Heart right ventricle (tissue), 16 donors: ENCODE results near the gene SSBP3. TPM values are rescaled to one million over a fixed set of nuclear protein-coding genes. Genes with fewer than 3 reads are reported as not detected.

Experiments used
- ATAC-seq, 8 donors: fragments of 200-7000 bp; cut with Tn5 transposase; one replicate each; pipeline ENCODE4 v1.9.1; 2020; ENCODE audit warnings: mild to moderate bottlenecking in 8 of 8, moderate library complexity in 8 of 8, moderate number of reproducible peaks in 1 of 8
- DNase-seq, 2 donors: peaks; one replicate each; pipeline ENCODE4 v3.0.0-alpha.2; 2020
- H3K27ac ChIP-seq, 10 donors: fragments of 200-600 bp; sonication (generic) in 2 of 10; one replicate each; pipeline versions ENCODE4 v1.5.0 to v1.8.0; 2020 to 2022; ENCODE audit warnings: mild to moderate bottlenecking in 3 of 10
- H3K27me3 ChIP-seq, 7 donors: fragments of 200-600 bp; one replicate each; pipeline ENCODE4 v1.8.0; 2021 to 2022; ENCODE audit warnings: mild to moderate bottlenecking in 2 of 7
- H3K36me3 ChIP-seq, 9 donors: fragments of 200-600 bp; sonication (generic) in 1 of 9; one replicate each; pipeline versions ENCODE4 v1.5.0 to v1.8.0; 2020 to 2022; ENCODE audit warnings: mild to moderate bottlenecking in 2 of 9
- H3K4me1 ChIP-seq, 9 donors: fragments of 200-600 bp; sonication (generic) in 1 of 9; one replicate each; pipeline versions ENCODE4 v1.5.0 to v1.8.0; 2020 to 2022; ENCODE audit warnings: mild to moderate bottlenecking in 4 of 9
- H3K4me3 ChIP-seq, 10 donors: fragments of 200-600 bp; sonication (generic) in 2 of 10; one replicate each; pipeline versions ENCODE4 v1.5.0 to v1.8.0; 2020 to 2022; ENCODE audit warnings: mild to moderate bottlenecking in 7 of 10, moderate library complexity in 2 of 10
- H3K9me3 ChIP-seq, 11 donors: fragments of 200-600 bp in 10 of 11; sonication (generic) in 2 of 11; one replicate each; pipeline versions ENCODE4 v1.5.0 to v1.8.0; 2013 to 2022; ENCODE audit warnings: mild to moderate bottlenecking in 2 of 11, control low read depth in 1 of 11, moderate library complexity in 1 of 11
- WGBS, 2 donors: extraction: QIAGEN DNeasy Blood & Tissue Kit; methylation state at CpG; one replicate each; pipeline ENCODE4 v1.1.7; 2013; ENCODE audit warnings: inconsistent platforms in 1 of 2; 5-methylcytosine and 5-hydroxymethylcytosine counted together
- intact Hi-C, 10 donors: fragments of 100-400 bp; cut with DNase I; formaldehyde crosslinking; loops; one replicate each; pipeline versions ENCODE4 v1.11.1 to v1.14.2; 2022
- polyA plus RNA-seq, 2 donors: library from polyadenylated mRNA; stranded (reverse); fragments of 200-250 nt; gene quantifications; one replicate each; pipeline ENCODE4 v1.2.3, GENCODE V29; 2013
- total RNA-seq, 10 donors: library from RNA; stranded (reverse); fragmentation: NEBNext Ultra II Directional in 3 of 10; extraction: Animal tissue kit (Norgen Biotek cat#: 25700) in 3 of 10; gene quantifications; one replicate each; pipeline versions ENCODE4 v1.2.1 to v1.2.4, GENCODE V29; 2021 to 2023
- TF ChIP-seq, protein P1 (sequence below), 9 donors: fragments of 200-600 bp; sonication (generic) in 2 of 9; IDR thresholded peaks; one replicate each; pipeline versions ENCODE4 v1.5.0 to v1.8.0; 2021 to 2022; ENCODE audit warnings: antibody characterized with exemption in 9 of 9, mild to moderate bottlenecking in 5 of 9, moderate library complexity in 1 of 9
- donor health status: Arrhythmogenic right ventricular cardiomyopathy.
- donor health status: ischemic (EF 13 %, LVEDD 7.1; RV severe dilation, severe dysfunction).
- donor health status: healthy with polysubstance abuse.
- donor health status: DM: no; HTN: yes; CAD: no.
- donor health status: DM: no; HTN: no; CAD: no.
- donor health status: ischemic (EF 25% LVEDD 6.9; RV normal size, moderate dysfunction).
- donor health status: ischemic (EF 25% LVEDD 5.7; RV mildly dilated, moderate dysfunction).
- donor health status: healthy.
- donor health status: DM: yes; HTN: yes; CAD: no.
- donor health status: Ischemic cardiomyopathy.
- donor health status: ischemic (EF 35%, LVEDD 5.7; RV mildly dilated, moderate dysfunction).
- donor health status: nonischemic (EF 11% LVEDD 7.7; RV severe dilation, severe dysfunction).
- donor health status: DM: yes; HTN: yes; CAD: no.
- donor health status: PGD.
- donor health status: ischemic (EF 29% LVEDD 5.4; RV normal size, mild dysfunction).
- donor health status: nonischemic (EF 23%, LVEDD 6.1; RV moderate dilation, normal function).

The SSBP3 gene
- total and polyA plus RNA-seq, 12 donors: 17.6 to 71.9 (median 52.8) TPM

DNA sequence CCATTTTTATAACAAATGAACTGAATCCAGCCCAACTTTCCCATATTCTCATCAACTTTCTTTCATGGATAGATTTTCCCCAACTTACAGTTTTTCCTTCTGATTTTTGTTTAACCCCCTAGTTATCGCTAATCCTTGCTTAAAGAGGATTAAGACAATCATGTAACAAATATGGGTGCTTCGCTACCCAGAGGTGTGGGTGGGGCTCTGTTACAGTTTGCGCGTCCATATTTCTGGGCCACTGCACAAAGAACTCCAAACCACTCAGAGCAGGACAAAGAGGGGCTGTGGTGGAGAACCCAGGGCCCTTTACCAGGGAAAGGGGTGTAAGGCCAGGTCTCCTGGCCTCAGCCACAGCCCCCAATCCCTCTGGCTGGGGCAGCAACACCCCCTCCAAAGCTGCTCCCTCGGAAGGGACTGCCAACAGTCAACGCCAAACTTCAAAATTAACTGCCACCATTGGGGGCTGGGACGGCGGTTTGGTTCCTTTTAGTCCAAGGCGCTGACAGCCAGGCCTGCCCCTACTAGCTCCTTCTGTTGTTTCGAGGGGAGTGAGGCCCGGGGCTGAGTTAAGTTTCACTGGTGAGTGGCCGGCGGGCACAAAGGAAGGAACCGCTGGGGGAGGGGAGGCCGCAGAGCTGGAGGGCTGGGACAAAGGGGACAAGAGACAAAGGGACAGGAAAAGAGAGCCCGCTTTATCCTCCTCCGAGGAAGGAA, 27.9 kb downstream of the SSBP3 start:
- DNase-seq: no peak
- no peak overlapping the region for H3K4me3 ChIP-seq
- 47 to 49% methylated on average over 17 of the region's 17 CpGs for WGBS, 2 donors

DNA sequence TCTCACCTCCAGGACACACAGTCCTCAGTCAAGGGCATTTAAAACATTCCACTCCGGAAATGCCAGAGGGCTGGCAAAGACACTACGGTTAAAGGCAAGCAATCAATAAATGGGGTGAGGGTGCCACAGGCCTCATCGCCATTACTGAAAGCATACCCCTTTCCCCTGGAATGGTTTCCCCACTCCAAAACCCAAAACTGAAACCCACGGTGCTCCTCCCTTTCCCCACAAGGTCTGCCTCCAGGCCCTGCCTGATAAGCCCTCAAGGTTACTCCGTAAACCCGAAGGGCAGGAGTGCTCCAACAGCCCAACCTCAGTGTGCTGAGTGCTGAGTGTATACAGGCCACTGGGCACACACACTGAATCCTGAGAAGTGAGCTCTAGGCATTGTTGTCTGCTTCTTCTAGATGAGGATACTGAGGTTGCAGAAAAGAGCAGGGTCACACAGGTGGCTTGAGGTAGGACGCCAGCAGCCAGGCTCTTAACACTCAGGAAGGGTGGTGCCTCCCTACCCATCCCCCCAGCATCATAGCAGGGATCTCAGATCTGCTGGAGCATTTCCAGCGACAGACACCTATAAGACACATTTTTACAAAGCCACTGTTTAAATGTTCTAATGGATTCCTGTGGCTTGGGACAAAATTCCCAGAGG, 29.0 kb downstream of the SSBP3 start:
- intact Hi-C loops: no loop called here
- DNase-seq (no peak), ATAC-seq (peak in 7 of 8 donors; percentile 32 to 62 (median 59))

More for the DNA sequence above, 27.9 kb downstream of the SSBP3 start:
- Histone ChIP-seq H3K36me3 (peaks cover 0 to 12% (median 0%) of the 10 kb centered on the region in 9 donors), H3K27ac (peak overlapping the region in 8 of 10 donors; percentile 15 to 82 (median 64)), H3K9me3 (no peaks in the 10 kb centered on the region), H3K27me3 (no peaks in the 10 kb centered on the region), H3K4me1 (peaks cover 23 to 74% (median 68%) of the 10 kb centered on the region in 9 donors)
- TF ChIP-seq, protein P1, sequence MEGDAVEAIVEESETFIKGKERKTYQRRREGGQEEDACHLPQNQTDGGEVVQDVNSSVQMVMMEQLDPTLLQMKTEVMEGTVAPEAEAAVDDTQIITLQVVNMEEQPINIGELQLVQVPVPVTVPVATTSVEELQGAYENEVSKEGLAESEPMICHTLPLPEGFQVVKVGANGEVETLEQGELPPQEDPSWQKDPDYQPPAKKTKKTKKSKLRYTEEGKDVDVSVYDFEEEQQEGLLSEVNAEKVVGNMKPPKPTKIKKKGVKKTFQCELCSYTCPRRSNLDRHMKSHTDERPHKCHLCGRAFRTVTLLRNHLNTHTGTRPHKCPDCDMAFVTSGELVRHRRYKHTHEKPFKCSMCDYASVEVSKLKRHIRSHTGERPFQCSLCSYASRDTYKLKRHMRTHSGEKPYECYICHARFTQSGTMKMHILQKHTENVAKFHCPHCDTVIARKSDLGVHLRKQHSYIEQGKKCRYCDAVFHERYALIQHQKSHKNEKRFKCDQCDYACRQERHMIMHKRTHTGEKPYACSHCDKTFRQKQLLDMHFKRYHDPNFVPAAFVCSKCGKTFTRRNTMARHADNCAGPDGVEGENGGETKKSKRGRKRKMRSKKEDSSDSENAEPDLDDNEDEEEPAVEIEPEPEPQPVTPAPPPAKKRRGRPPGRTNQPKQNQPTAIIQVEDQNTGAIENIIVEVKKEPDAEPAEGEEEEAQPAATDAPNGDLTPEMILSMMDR (IDR thresholded peaks at IDR 0.05): no peak
- intact Hi-C loops: no loop called here
- peak in 1 of 8 donors; percentile 2 for ATAC-seq

GRCh38 chr1:54376430-54377039, 29.7 kb downstream of the SSBP3 start:
- no peaks in the 10 kb centered on the region for H3K27me3 ChIP-seq
- H3K4me3 ChIP-seq: no peak overlapping the region
- WGBS, 2 donors: 85 to 89% methylated on average over 7 of the region's 7 CpGs
- peak overlapping the region; percentile 15 to 82 (median 70) for H3K27ac ChIP-seq
- peaks cover 0 to 10% (median 0%) of the 10 kb centered on the region in 9 donors for H3K36me3 ChIP-seq
- DNase-seq: no peak
- peak in 2 of 8 donors; percentile 4 to 18 for ATAC-seq
- TF ChIP-seq, protein P1 (IDR thresholded peaks at IDR 0.05): no peak
- H3K4me1 ChIP-seq: peaks cover 34 to 92% (median 85%) of the 10 kb centered on the region in 9 donors
- intact Hi-C loops: no loop called here
- no peaks in the 10 kb centered on the region for H3K9me3 ChIP-seq

More for the DNA sequence above, 29.0 kb downstream of the SSBP3 start:
- peaks cover 27 to 86% (median 79%) of the 10 kb centered on the region in 9 donors for H3K4me1 ChIP-seq
- H3K36me3 ChIP-seq: peaks cover 0 to 12% (median 0%) of the 10 kb centered on the region in 9 donors
- 55 to 62% methylated on average over 8 of the region's 8 CpGs for whole genome bisulfite sequencing, 2 donors
- no peaks in the 10 kb centered on the region for H3K27me3 ChIP-seq
- H3K4me3 ChIP-seq: no peak overlapping the region
- no peaks in the 10 kb centered on the region for H3K9me3 ChIP-seq
- peak overlapping the region; percentile 15 to 82 (median 70) for H3K27ac ChIP-seq
- TF ChIP-seq, protein P1 (IDR thresholded peaks at IDR 0.05): no peak

- WGBS, 2 donors: 53 to 70% methylated on average over 8 of the region's 8 CpGs
- ATAC-seq (peak; percentile 20 to 67 (median 46)), DNase-seq (peak in 1 of 2 donors; percentile 43)
- TF ChIP-seq, protein P1 (IDR thresholded peaks at IDR 0.05): peak in 6 of 9 donors; percentile 10 to 38 (median 30)
- Histone ChIP-seq H3K4me1 (peaks cover 40 to 99% (median 90%) of the 10 kb centered on the region in 9 donors), H3K9me3 (no peaks in the 10 kb centered on the region), H3K27ac (peak overlapping the region in 9 of 10 donors; percentile 30 to 82 (median 70)), H3K27me3 (no peaks in the 10 kb centered on the region), H3K4me3 (no peak overlapping the region), H3K36me3 (peaks cover 0 to 6% (median 0%) of the 10 kb centered on the region in 9 donors)
- intact Hi-C loops: no loop called here
These were observed 30.3 kb downstream of the SSBP3 start for GRCh38 chr1:54375712-54376429.
